K562 (cell line): ENCODE data around the gene ARHGEF12. TPM values are rescaled to one million over a fixed set of nuclear protein-coding genes. Genes with fewer than 3 reads are reported as not detected.

Source experiments
- CXXC5 ChIP-seq: fragments of 250-450 bp; sonication (Bioruptor Pico); IDR thresholded peaks from 2 replicates; pipeline ENCODE4 v1.8.0; 2022; ENCODE audit warnings: inconsistent platforms, mild to moderate bottlenecking, moderate library complexity
- ESRRA ChIP-seq: fragments of 450-650 bp; IDR thresholded peaks from 2 replicates; pipeline ENCODE4 v1.6.1; 2014; ENCODE audit warnings: low read depth, mild to moderate bottlenecking, moderate library complexity, borderline replicate concordance
- HOMEZ ChIP-seq: fragments of 250-450 bp; sonication (Bioruptor Pico); IDR thresholded peaks from 2 replicates; pipeline ENCODE4 v1.4.0; 2020; ENCODE audit warnings: mild to moderate bottlenecking, moderate library complexity
- NCOA1 ChIP-seq: fragments of 450-650 bp; IDR thresholded peaks from 2 replicates; pipeline ENCODE4 v1.6.1; 2016; ENCODE audit warnings: low read depth
- TCF15 ChIP-seq: fragments of 250-450 bp; sonication (Bioruptor Pico); IDR thresholded peaks from 2 replicates; pipeline ENCODE4 v1.8.0; 2022; ENCODE audit warnings: moderate library complexity, mild to moderate bottlenecking, inconsistent platforms
- ZNF253 ChIP-seq: fragments of 250-450 bp; sonication (Bioruptor Pico); conservative IDR thresholded peaks from 2 replicates; pipeline ENCODE4 v1.6.1; 2021; ENCODE audit warnings: mild to moderate bottlenecking
- ZNF586 ChIP-seq: fragments of 450-650 bp; formaldehyde crosslinking; conservative IDR thresholded peaks from 2 replicates; pipeline ENCODE4 v1.4.0; 2020; ENCODE audit warnings: mild to moderate bottlenecking, moderate library complexity
- ZNF589 ChIP-seq: fragments of 200-800 bp; sonication (Bioruptor generic); IDR thresholded peaks from 2 replicates; pipeline ENCODE4 v1.6.1; 2016; ENCODE audit warnings: low read depth, missing genetic modification characterization, missing compliant biosample characterization
- ZNF699 ChIP-seq: fragments of 250-450 bp; sonication (Bioruptor Pico); IDR thresholded peaks from 2 replicates; pipeline ENCODE4 v1.8.0; 2021; ENCODE audit warnings: mild to moderate bottlenecking, moderate library complexity; ENCODE audit not compliant: insufficient replicate concordance
- ZNF766 ChIP-seq: fragments of 200-800 bp; sonication (Bioruptor generic); conservative IDR thresholded peaks from 2 replicates; pipeline ENCODE4 v1.6.1; 2016; ENCODE audit warnings: missing genetic modification characterization, missing compliant biosample characterization
- polyA plus RNA-seq, 8 experiments: library from polyadenylated mRNA; depleted of rRNA in 4 of 8; stranded (reverse) in 5 of 8; unstranded in 3 of 8; fragments of >200 nt; fragmentation: Nextera tagmentation in 2 of 8; fragmentation: Illumina TruSeq in 1 of 8; extraction: Ambion mirVana in 2 of 8; extraction: Trizol in 1 of 8; gene quantifications; 2 replicates each; pipeline versions ENCODE4 v1.2.1 to v1.2.3, GENCODE V29; 2011 to 2014; ENCODE audit warnings: inconsistent platforms in 1 of 8, missing spikeins in 1 of 8
- total RNA-seq, 7 experiments: library from RNA; depleted of rRNA in 6 of 7; stranded (reverse); fragments of >200 nt in 6 of 7; fragmentation: Illumina TruSeq in 2 of 7; extraction: Trizol in 2 of 7; gene quantifications; 2 replicates each; pipeline versions ENCODE4 v1.2.1 to v1.2.3, GENCODE V29; 2011 to 2021; ENCODE audit warnings: low replicate concordance in 1 of 7
- TF ChIP-seq, protein P1 (sequence below), 3 experiments: fragments of 200-800 bp in 1 of 3; fragments of 250-450 bp in 1 of 3; fragments of 450-650 bp in 1 of 3; sonication (Bioruptor Pico) in 1 of 3; sonication (Bioruptor generic) in 1 of 3; formaldehyde crosslinking in 1 of 3; IDR thresholded peaks; 2 replicates each; pipeline versions ENCODE4 v1.6.1 to v1.8.0; 2016 to 2022; ENCODE audit warnings: mild to moderate bottlenecking in 2 of 3, missing genetic modification characterization in 2 of 3, missing compliant biosample characterization in 1 of 3, moderate library complexity in 1 of 3
- TF ChIP-seq, protein P2 (sequence below), 2 experiments: fragments of 450-650 bp; conservative IDR thresholded peaks; 2 replicates each; pipeline ENCODE4 v1.6.1; 2017; ENCODE audit warnings: mild to moderate bottlenecking in 2 of 2, moderate library complexity in 2 of 2
- TF ChIP-seq, protein P3 (sequence below), 2 experiments: fragments of 450-650 bp in 1 of 2; IDR thresholded peaks; 2 replicates each; pipeline ENCODE4 v1.6.1; 2011 to 2017; ENCODE audit warnings: low read depth in 2 of 2, antibody characterized with exemption in 1 of 2, borderline replicate concordance in 1 of 2, low read length in 1 of 2, mild to moderate bottlenecking in 1 of 2, mixed read lengths in 1 of 2; ENCODE audit not compliant: control insufficient read depth in 1 of 2

ARHGEF12 gene
- total and polyA plus RNA-seq, 9 of the 15 experiments (the other 6 are each of a cell fraction or from before 2014, with no cell fraction given), result 3.5 to 51.7 (median 29.5) TPM

- no peak for TF ChIP-seq HOMEZ (CRISPR knock-in tag)
- TF ChIP-seq, protein P1, sequence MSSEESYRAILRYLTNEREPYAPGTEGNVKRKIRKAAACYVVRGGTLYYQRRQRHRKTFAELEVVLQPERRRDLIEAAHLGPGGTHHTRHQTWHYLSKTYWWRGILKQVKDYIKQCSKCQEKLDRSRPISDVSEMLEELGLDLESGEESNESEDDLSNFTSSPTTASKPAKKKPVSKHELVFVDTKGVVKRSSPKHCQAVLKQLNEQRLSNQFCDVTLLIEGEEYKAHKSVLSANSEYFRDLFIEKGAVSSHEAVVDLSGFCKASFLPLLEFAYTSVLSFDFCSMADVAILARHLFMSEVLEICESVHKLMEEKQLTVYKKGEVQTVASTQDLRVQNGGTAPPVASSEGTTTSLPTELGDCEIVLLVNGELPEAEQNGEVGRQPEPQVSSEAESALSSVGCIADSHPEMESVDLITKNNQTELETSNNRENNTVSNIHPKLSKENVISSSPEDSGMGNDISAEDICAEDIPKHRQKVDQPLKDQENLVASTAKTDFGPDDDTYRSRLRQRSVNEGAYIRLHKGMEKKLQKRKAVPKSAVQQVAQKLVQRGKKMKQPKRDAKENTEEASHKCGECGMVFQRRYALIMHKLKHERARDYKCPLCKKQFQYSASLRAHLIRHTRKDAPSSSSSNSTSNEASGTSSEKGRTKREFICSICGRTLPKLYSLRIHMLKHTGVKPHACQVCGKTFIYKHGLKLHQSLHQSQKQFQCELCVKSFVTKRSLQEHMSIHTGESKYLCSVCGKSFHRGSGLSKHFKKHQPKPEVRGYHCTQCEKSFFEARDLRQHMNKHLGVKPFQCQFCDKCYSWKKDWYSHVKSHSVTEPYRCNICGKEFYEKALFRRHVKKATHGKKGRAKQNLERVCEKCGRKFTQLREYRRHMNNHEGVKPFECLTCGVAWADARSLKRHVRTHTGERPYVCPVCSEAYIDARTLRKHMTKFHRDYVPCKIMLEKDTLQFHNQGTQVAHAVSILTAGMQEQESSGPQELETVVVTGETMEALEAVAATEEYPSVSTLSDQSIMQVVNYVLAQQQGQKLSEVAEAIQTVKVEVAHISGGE (CRISPR knock-in tag; IDR thresholded peaks at IDR 0.05), result no peak
- TF ChIP-seq, protein P2, sequence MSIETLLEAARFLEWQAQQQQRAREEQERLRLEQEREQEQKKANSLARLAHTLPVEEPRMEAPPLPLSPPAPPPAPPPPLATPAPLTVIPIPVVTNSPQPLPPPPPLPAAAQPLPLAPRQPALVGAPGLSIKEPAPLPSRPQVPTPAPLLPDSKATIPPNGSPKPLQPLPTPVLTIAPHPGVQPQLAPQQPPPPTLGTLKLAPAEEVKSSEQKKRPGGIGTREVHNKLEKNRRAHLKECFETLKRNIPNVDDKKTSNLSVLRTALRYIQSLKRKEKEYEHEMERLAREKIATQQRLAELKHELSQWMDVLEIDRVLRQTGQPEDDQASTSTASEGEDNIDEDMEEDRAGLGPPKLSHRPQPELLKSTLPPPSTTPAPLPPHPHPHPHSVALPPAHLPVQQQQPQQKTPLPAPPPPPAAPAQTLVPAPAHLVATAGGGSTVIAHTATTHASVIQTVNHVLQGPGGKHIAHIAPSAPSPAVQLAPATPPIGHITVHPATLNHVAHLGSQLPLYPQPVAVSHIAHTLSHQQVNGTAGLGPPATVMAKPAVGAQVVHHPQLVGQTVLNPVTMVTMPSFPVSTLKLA (conservative IDR thresholded peaks at IDR 0.05), result peak; percentile 70 to 89
- no peak for TF ChIP-seq ZNF699 (CRISPR knock-in tag)
- TF ChIP-seq, protein P3, sequence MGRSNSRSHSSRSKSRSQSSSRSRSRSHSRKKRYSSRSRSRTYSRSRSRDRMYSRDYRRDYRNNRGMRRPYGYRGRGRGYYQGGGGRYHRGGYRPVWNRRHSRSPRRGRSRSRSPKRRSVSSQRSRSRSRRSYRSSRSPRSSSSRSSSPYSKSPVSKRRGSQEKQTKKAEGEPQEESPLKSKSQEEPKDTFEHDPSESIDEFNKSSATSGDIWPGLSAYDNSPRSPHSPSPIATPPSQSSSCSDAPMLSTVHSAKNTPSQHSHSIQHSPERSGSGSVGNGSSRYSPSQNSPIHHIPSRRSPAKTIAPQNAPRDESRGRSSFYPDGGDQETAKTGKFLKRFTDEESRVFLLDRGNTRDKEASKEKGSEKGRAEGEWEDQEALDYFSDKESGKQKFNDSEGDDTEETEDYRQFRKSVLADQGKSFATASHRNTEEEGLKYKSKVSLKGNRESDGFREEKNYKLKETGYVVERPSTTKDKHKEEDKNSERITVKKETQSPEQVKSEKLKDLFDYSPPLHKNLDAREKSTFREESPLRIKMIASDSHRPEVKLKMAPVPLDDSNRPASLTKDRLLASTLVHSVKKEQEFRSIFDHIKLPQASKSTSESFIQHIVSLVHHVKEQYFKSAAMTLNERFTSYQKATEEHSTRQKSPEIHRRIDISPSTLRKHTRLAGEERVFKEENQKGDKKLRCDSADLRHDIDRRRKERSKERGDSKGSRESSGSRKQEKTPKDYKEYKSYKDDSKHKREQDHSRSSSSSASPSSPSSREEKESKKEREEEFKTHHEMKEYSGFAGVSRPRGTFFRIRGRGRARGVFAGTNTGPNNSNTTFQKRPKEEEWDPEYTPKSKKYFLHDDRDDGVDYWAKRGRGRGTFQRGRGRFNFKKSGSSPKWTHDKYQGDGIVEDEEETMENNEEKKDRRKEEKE (IDR thresholded peaks at IDR 0.05; ENCODE audit: borderline replicate concordance in 1 of 2, control insufficient read depth in 1 of 2, low read depth in 2 of 2, low read length in 1 of 2), result peak in 1 of 2 experiments; percentile 87; a peak in 2 of 4 replicates
- TF ChIP-seq ZNF253 (CRISPR knock-in tag), result no peak
- TF ChIP-seq TCF15 (CRISPR knock-in tag), result no peak
- TF ChIP-seq ZNF586 (CRISPR knock-in tag), result no peak
- no peak for TF ChIP-seq ZNF766 (CRISPR knock-in tag)
- TF ChIP-seq NCOA1, result peak; percentile 65
- TF ChIP-seq ZNF589 (CRISPR knock-in tag), result no peak
- TF ChIP-seq CXXC5 (CRISPR knock-in tag), result peak; percentile 63; the same call in 1 of the 2 replicates
- peak; percentile 56; the same call in 1 of the 2 replicates for TF ChIP-seq ESRRA
Observed at GRCh38 chr11:120339394-120339890, 3.2 kb downstream of the ARHGEF12 start (continued).
